Caco-2 (cell line): ENCODE results near the gene SORL1. TPM values are rescaled to one million over a fixed set of nuclear protein-coding genes. Genes with fewer than 3 reads are reported as not detected.

Source experiments
- BruUV-seq: library from RNA; stranded (reverse); fragments of 400-500 nt; replicated peaks from 2 replicates; lab custom pipeline; 2021; lab: Mats Ljungman, UMichigan
- CTCF ChIA-PET: fragments of 300-600 bp; sonication (Branson Sonifier 250); formaldehyde crosslinking; loops from one replicate; lab custom pipeline; 2022; ENCODE audit warnings: antibody characterized with exemption; lab: Charles Lee
- POLR2A ChIA-PET: fragments of 300-600 bp; sonication (Branson Sonifier 250); formaldehyde crosslinking; loops from one replicate; lab custom pipeline; 2022; ENCODE audit warnings: antibody characterized with exemption; lab: Charles Lee
- DNase-seq, 2 experiments: peaks; one replicate each; pipeline versions ENCODE4 v3.0.0 to v3.0.0-alpha.2; 2020 to 2022
- H3K27me3 ChIP-seq: replicated peaks from 2 replicates; pipeline ENCODE4 v1.6.0; 2011; ENCODE audit warnings: low read length; ENCODE audit not compliant: control insufficient read depth, insufficient read depth
- H3K36me3 ChIP-seq: 2 replicates; pipeline ENCODE4 v1.5.1; 2011; ENCODE audit warnings: low read length; ENCODE audit not compliant: control insufficient read depth, insufficient read depth
- H3K4me1 ChIP-seq: fragments of 250-450 bp; sonication (Bioruptor Pico); 2 replicates; pipeline ENCODE4 v1.5.1; 2020; ENCODE audit warnings: mild to moderate bottlenecking
- H3K4me3 ChIP-seq: 2 replicates; pipeline ENCODE4 v1.5.1; 2011; ENCODE audit warnings: low read depth, mild to moderate bottlenecking, control low read depth, low read length
- H3K9me3 ChIP-seq: fragments of 250-450 bp; sonication (Bioruptor Pico); 2 replicates; pipeline ENCODE4 v1.5.1; 2020; ENCODE audit warnings: mild to moderate bottlenecking, moderate library complexity
- H3K27ac Mint-ChIP-seq: one replicate; pipeline ENCODE4 v1.8.0; 2022; ENCODE audit warnings: mixed read lengths; ENCODE audit not compliant: unreplicated experiment
- H3K27me3 Mint-ChIP-seq: one replicate; pipeline ENCODE4 v1.8.0; 2022; ENCODE audit warnings: mixed read lengths; ENCODE audit not compliant: insufficient read depth, unreplicated experiment
- H3K36me3 Mint-ChIP-seq: one replicate; pipeline ENCODE4 v1.8.0; 2022; ENCODE audit warnings: mild to moderate bottlenecking, mixed read lengths; ENCODE audit not compliant: insufficient read depth, unreplicated experiment
- H3K4me1 Mint-ChIP-seq: one replicate; pipeline ENCODE4 v1.8.0; 2022; ENCODE audit warnings: low read depth, mixed read lengths; ENCODE audit not compliant: unreplicated experiment
- H3K4me3 Mint-ChIP-seq: one replicate; pipeline ENCODE4 v1.8.0; 2022; ENCODE audit warnings: mild to moderate bottlenecking, moderate library complexity, mixed read lengths; ENCODE audit not compliant: unreplicated experiment
- H3K9me3 Mint-ChIP-seq: one replicate; pipeline ENCODE4 v1.8.0; 2022; ENCODE audit warnings: mixed read lengths; ENCODE audit not compliant: unreplicated experiment
- intact Hi-C: fragments of 100-400 bp; cut with micrococcal nuclease; formaldehyde crosslinking; loops from one replicate; pipeline ENCODE4 v1.10.0; 2022; ENCODE audit not compliant: unreplicated experiment
- total RNA-seq: library from RNA; stranded (reverse); gene quantifications from 2 replicates; pipeline ENCODE4 v1.2.3, GENCODE V29; 2022
- TF ChIP-seq, protein P1 (sequence below), 2 experiments: fragments of 200-600 bp in 1 of 2; IDR thresholded peaks; 1 replicate in 1 of 2; 2 replicates in 1 of 2; pipeline versions ENCODE4 v1.5.1 to v1.8.0; 2011 to 2022; ENCODE audit warnings: antibody characterized with exemption in 1 of 2, control low read depth in 1 of 2, inconsistent platforms in 1 of 2, low read depth in 1 of 2, low read length in 1 of 2, mild to moderate bottlenecking in 1 of 2, moderate library complexity in 1 of 2; ENCODE audit not compliant: insufficient read depth in 1 of 2, severe bottlenecking in 1 of 2, unreplicated experiment in 1 of 2

The SORL1 gene
- total RNA-seq, 1 experiment from 2014 or later = 26.3 TPM

DNA sequence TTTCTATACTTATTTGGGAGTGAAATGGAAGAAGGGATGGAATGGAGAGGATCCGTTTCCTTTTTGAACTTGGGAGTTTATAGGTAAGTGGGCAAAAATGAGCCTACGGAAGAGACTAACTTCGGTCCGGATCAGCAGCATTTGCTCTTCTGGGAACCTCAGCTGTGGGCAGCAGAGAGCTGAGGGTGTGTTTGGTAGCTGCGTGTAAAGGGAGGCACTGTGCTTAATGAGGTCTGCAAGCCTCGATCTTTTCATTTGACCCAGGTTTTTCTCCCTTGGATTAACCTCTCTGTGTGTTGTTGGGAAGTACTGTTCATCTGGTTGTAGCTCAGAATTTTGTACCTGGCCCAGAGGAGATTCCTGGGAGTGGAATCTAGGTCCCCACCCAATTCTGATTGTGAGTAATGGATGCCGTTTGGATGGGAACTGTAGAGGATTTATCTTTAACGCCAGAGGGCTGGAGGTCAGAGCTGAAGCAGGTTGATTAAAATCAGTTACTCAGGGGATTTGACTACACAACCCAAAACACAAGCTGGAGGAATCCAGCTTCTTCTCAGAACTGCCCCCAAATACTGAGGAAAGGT lies 202.2 kb downstream of the SORL1 start:
- peaks cover 1% of the 10 kb centered on the region; the same call in 1 of the 2 replicates for H3K27me3 ChIP-seq
- Mint-ChIP-seq H3K27ac (no peak overlapping the region), H3K27me3 (peaks cover 31% of the 10 kb centered on the region), H3K36me3 (no peaks in the 10 kb centered on the region), H3K9me3 (no peaks in the 10 kb centered on the region), H3K4me1 (peaks cover 7% of the 10 kb centered on the region), H3K4me3 (peak overlapping the region; percentile 72)
- H3K9me3 ChIP-seq = no peaks in the 10 kb centered on the region
- TF ChIP-seq, protein P1, sequence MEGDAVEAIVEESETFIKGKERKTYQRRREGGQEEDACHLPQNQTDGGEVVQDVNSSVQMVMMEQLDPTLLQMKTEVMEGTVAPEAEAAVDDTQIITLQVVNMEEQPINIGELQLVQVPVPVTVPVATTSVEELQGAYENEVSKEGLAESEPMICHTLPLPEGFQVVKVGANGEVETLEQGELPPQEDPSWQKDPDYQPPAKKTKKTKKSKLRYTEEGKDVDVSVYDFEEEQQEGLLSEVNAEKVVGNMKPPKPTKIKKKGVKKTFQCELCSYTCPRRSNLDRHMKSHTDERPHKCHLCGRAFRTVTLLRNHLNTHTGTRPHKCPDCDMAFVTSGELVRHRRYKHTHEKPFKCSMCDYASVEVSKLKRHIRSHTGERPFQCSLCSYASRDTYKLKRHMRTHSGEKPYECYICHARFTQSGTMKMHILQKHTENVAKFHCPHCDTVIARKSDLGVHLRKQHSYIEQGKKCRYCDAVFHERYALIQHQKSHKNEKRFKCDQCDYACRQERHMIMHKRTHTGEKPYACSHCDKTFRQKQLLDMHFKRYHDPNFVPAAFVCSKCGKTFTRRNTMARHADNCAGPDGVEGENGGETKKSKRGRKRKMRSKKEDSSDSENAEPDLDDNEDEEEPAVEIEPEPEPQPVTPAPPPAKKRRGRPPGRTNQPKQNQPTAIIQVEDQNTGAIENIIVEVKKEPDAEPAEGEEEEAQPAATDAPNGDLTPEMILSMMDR (IDR thresholded peaks at IDR 0.05; ENCODE audit: insufficient read depth in 1 of 2, low read depth in 1 of 2, low read length in 1 of 2, severe bottlenecking in 1 of 2, unreplicated experiment in 1 of 2) = no peak
- H3K4me1 ChIP-seq = peaks cover 12% of the 10 kb centered on the region; the same call in 1 of the 2 replicates
- DNase-seq = no peak
- BruUV-seq = no TSS peak
- CTCF ChIA-PET = interaction anchor here (1.2 to 1.9 kb wide), 3 partner anchors 19 to 852 kb away, joined by 4 to 11 read pairs (median 6); no protein-coding TSS in a partner anchor
- no peak overlapping the region for H3K4me3 ChIP-seq
- intact Hi-C loops = no loop called here
- no peaks in the 10 kb centered on the region for H3K36me3 ChIP-seq
- POLR2A ChIA-PET = no interaction called here

DNA sequence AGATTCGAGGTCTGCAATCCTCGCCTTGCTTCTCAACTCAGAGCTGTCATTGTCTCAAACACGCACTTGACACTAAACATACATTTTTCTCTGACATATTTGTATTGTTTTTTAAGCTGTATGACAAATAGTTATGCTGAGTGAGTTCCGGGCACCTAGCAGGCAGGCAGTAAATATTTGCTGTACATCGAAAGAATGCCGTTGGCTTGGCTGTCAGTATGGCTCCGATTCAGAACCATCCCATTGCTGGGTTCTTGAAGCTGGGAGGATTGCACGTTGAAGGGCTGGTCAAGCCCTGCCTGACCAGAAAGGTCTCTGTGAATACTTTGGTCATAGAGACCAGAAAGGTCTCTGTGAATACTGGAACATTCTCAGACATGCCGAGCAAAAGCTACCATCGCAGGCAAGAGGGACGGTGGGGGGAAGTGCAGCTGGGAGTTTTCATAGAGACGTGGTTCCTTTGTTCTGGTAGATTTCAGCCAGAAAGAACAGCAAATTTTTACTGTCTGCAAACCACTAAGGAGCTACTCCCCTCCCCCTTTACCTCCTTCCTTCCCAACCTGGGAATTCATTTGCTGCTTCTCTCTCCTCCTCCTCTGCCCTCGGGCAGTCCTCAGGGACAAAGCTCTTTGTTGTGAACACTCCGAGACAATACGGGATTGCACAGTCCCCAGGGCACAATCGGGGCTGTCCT lies 202.9 kb downstream of the SORL1 start:
- intact Hi-C loops = loop anchor here (1.0 to 5.0 kb wide), 3 partner anchors 207 to 460 kb away; no protein-coding TSS in a partner anchor
- Mint-ChIP-seq H3K36me3 (no peaks in the 10 kb centered on the region), H3K27ac (no peak overlapping the region), H3K4me1 (peaks cover 2% of the 10 kb centered on the region), H3K4me3 (peak overlapping the region; percentile 72), H3K9me3 (no peaks in the 10 kb centered on the region), H3K27me3 (peaks cover 29% of the 10 kb centered on the region)
- Histone ChIP-seq H3K27me3 (peaks cover 1% of the 10 kb centered on the region; the same call in 1 of the 2 replicates), H3K36me3 (no peaks in the 10 kb centered on the region), H3K4me1 (peaks cover 12% of the 10 kb centered on the region; the same call in 1 of the 2 replicates), H3K4me3 (peak overlapping the region; percentile 37), H3K9me3 (no peaks in the 10 kb centered on the region)
- CTCF ChIA-PET = interaction anchor here (0.5 to 1.9 kb wide), 6 partner anchors 10 to 1407 kb away, joined by 3 to 11 read pairs (median 4); partner anchors contain the start of gene HSPA8
- BruUV-seq = no TSS peak
- POLR2A ChIA-PET = no interaction called here
- TF ChIP-seq, protein P1 (IDR thresholded peaks at IDR 0.05; ENCODE audit: insufficient read depth in 1 of 2, low read depth in 1 of 2, low read length in 1 of 2, severe bottlenecking in 1 of 2, unreplicated experiment in 1 of 2) = no peak
- no peak for DNase-seq

DNA sequence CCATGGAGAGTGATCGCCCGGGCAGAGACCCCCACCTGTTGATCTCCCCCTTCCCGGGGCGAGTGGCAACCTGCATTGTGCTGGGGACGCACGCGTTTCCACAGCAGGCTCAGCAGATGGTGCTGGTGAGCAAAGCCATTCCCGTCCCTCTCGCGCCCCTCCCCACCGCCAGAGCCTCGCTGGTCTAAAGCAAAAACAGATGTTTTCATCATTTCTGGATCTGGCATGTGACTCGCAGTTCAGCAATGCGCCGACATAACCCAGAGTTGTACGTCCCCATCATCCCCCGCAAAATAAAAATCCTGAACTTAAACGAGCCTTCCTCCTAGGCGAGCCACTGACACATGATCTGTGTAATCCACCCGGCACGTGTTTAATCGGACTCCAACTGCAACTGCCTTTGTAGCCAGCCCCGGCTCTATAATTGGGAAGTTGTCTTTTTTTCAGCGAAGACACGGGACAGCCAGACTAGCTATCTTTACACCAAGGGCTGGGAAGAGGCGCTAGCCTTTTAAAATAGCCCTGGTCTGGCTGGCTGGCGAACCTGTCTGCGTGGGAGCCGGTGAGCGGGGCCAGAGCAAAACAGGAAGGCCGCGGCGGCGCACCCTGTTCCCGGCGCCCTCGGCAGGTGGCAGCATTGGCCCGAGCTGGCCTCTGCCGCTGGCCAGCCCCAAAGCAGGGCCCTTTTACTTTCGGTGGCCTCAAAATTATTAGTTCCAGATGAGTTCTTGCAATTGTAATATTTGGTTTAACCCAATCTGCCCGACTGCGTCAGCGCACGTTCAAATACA lies 203.6 kb downstream of the SORL1 start:
- intact Hi-C loops = loop anchor here (1.0 to 5.0 kb wide), 8 partner anchors 207 to 850 kb away; no protein-coding TSS in a partner anchor
- CTCF ChIA-PET = interaction anchor here (0.6 to 1.9 kb wide), 7 partner anchors 10 to 1125 kb away, joined by 3 to 11 read pairs (median 3); no protein-coding TSS in a partner anchor
- Histone ChIP-seq H3K36me3 (no peaks in the 10 kb centered on the region), H3K4me1 (peaks cover 12% of the 10 kb centered on the region; the same call in 1 of the 2 replicates), H3K9me3 (no peaks in the 10 kb centered on the region), H3K27me3 (no peaks in the 10 kb centered on the region), H3K4me3 (peak overlapping the region; percentile 37)
- peaks cover 25% of the 10 kb centered on the region for H3K27me3 Mint-ChIP-seq
- no peaks in the 10 kb centered on the region for H3K36me3 Mint-ChIP-seq
- peak; percentile 83 to 92 for DNase-seq
- POLR2A ChIA-PET = no interaction called here
- peak overlapping the region; percentile 72 for H3K4me3 Mint-ChIP-seq
- H3K4me1 Mint-ChIP-seq = no peaks in the 10 kb centered on the region
- BruUV-seq = no TSS peak
- TF ChIP-seq, protein P1 (IDR thresholded peaks at IDR 0.05; ENCODE audit: insufficient read depth in 1 of 2, low read depth in 1 of 2, low read length in 1 of 2, severe bottlenecking in 1 of 2, unreplicated experiment in 1 of 2) = peak; percentile 87 to 99
- H3K9me3 Mint-ChIP-seq = no peaks in the 10 kb centered on the region
- H3K27ac Mint-ChIP-seq = peak overlapping the region; percentile 8
